HG03060 (cell line): ENCODE results near the gene SHC3.

Source experiments
- ATAC-seq: cut with Tn5 transposase; IDR thresholded peaks from one replicate; pipeline ENCODE4 v1.9.1; 2021; ENCODE audit warnings: low read depth, moderate number of reproducible peaks; ENCODE audit not compliant: unreplicated experiment

Gene SHC3

DNA sequence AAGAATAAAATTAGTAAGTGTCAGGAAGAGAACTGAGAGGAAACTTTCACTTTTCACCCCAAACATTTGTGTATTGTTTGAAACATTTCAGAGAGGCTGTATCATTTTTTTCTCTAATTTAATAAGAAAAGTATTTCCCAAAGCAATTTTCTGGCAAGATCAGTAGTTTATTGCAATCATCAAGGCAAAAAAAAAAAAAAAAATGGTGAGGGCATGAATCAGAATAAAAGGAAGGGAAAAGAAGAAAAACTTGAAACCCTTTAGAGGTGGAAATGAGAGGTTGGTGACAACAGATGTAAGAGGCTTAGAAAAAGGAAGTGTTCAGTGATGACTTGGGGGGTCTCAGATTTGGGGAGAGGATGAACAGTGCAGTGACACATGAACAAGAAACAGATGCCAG, 13.3 kb downstream of the SHC3 start:
- no peak for ATAC-seq

- ATAC-seq, result no peak
Observed at GRCh38 chr9:89161221-89161620, 17.4 kb downstream of the SHC3 start.

- no peak for ATAC-seq
Observed at GRCh38 chr9:89160806-89161205, 17.8 kb downstream of the SHC3 start.

- no peak for ATAC-seq
Observed at GRCh38 chr9:89154651-89155336, 23.8 kb downstream of the SHC3 start.

DNA sequence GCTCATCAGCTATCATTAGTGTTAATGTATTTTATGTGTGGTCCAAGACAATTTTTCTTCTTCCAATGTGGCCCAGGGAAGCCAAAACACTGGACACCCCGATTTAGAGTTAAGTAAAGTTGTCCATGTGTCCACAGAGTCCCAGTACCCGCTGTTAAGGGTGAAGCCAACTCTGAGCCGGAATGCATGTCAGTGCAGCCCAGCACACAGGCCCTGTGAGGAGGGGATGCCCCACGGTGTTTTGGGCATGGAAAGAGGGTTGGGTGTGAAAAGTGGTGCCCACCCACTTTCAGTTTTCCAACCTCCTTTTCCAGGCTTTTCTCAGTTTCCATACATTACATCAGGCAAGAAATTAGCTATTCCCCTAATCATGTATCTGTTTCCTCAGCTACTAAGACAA, 24.4 kb downstream of the SHC3 start:
- ATAC-seq, result no peak

- ATAC-seq, result no peak
Observed at GRCh38 chr9:89153232-89154017, 25.2 kb downstream of the SHC3 start.

DNA sequence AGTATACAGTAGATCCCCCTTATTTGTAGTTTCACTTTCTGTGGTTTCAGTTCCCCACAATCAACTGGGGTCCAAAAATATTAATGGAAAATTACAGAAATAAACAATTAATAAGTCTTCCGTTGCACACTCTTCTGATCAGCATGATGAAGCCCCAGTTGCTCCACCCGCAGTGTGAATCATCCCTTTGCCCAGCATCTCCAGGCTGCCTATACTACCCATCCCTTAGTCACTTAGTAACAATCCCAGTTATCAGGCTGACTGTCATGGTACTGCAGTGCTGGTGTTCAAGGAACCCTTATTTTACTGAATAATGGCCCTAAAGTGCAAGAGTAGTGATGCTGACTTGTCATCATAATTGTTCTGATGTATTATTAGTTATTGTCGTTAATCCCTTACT, 28.9 kb downstream of the SHC3 start:
- no peak for ATAC-seq

DNA sequence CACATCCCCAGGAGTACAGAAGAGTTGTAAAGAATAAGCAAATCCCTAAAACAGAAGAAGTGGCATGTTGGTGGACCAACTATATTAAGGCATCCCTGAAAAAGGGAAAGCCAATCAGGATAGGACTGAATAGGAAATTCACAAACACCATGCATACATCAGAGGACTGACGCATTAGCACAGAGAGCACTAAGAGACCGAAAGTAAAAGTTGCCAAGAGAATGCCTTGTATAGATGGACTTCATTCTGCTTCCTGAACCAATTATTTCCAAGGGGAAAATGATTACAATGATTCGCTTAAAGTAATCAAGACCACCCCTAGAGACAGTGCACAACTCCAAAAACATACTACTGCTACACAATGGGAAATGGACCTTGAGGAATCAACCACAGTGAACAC, 33.5 kb downstream of the SHC3 start:
- no peak for ATAC-seq

DNA sequence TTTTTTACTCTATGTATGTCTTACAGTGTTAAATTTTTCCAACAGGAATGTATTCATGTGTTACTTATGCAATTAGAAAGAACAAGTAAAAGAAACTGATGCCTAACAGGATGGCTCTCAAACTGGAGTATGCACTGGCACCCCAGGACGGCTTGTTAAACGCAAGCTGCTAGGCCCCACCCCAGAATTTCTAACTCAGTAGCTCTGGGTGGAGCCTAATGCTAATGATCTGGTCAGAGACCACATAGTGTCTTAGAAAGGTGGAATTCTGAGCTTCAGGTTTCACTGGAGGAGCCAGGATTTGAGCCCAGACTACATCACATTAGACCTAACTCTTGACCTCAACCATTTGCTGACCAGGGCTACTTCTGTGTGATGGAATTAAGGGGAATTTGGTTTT, 34.4 kb downstream of the SHC3 start:
- ATAC-seq, result no peak

GRCh38 chr9:89143266-89143665, 35.4 kb downstream of the SHC3 start:
- no peak for ATAC-seq

DNA sequence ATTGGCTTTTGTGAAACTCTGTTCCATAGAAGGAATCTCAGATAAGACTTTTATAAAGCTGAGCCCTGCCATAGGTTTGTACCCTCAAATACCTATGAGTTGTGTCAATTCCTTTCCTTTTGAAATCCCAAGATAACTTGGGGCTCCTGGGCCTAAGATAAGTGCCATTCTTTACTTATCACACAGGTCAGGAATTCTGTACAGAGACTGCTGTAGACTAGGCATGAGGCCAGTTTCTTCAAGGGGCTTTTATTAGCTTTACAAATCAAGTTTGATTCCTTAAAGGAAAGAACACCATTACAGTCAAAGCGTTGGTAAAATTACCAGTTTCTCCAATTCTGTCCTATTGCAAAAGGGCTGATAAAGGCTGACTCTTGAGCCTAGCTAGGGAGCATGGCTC, 39.2 kb downstream of the SHC3 start:
- no peak for ATAC-seq

GRCh38 chr9:89138463-89139390, 39.9 kb downstream of the SHC3 start:
- no peak for ATAC-seq

DNA sequence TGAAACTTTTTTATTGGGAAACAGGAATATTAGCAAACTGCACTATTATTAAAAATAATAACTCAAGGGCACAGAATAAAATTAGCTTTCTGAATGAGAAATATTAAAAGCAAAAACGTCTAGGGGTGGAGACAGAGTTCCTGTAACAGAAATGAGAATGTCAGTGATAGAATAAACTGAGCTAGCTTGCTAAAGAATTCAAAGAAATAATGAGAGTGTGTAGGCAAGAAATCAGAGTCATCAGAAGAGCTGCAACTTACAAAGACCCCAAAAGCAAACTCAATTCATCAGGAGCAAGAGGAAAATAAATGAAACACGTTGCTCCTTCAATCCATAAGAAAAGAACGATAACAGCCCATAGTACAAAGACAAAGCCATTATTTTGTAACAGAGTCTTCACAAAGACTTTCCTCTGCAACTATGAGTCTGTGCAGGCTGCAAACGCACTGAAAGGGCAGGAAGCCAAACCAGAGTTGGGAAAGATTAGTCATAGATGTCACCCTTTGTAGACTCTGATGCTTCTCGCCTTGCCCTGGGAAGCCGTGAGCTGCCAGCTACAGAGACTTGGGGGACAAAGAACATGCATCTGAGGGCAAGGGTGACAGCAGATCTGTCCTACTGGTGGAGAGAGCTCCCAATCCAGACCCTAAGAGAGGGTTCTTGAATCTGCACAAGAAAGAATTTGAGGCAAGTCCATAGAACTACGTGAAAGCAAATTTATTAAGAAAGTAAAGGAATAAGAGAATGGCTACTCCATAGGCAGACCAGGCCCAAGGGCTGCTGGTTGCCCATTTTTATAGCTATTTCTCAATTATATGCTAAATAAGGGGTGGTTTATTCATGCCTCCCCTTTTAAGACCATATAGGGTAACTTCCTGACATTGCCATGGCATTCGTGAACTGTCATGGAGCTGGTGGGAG, 40.8 kb downstream of the SHC3 start:
- no peak for ATAC-seq

- ATAC-seq, result no peak
Observed at GRCh38 chr9:89135591-89136166, 42.9 kb downstream of the SHC3 start.

- no peak for ATAC-seq
Observed at GRCh38 chr9:89134709-89135108, 43.9 kb downstream of the SHC3 start.

GRCh38 chr9:89122949-89123348, 55.7 kb downstream of the SHC3 start:
- no peak for ATAC-seq

GRCh38 chr9:89120704-89121103, 57.9 kb downstream of the SHC3 start:
- ATAC-seq, result no peak

DNA sequence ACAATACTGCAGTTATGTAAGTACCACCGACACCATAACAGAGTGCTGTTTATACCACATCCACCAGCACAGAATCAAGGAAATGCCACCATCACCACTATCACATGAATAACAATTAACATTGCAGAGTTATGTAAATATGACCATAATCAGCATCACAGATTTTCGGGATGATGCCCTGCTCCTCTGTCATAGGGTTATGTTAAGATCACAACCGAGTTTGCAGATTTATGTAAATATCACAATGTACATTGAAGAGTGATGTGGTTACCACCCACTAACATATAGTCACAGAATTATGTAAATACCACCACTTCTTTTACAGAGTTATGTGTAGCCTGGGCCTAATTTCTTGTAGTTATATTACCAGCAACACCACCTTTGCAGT, 61.8 kb downstream of the SHC3 start:
- ATAC-seq, result no peak

DNA sequence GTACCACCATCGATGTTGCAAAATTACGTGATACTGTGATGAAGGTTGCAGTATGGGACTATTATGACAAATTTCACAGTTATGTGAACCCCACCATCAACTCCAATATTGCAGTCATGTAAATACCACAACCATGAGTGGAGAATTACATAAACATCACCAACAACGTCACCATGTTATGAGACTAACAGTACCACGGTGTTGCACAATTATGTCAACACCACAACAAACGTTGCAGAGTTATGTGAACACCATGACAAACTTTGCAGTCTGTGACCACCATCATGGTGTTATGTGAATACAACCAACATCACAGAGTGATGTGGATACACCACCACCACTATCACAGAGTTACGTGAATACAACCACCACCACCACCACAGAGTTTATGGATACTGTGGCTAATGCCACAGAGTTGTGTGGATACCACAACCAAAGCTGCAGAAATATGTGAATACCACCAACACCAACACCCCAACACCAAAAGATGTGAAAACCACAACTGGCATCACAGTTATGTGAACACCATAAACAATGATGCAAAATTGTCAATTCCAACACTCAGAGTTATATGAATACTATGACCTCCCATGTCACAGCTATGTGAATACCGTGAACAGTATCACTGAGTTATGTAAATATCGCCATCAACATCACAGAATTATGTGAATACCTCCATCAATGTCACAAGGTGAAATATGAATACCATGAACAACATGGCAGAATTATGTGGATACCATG, 62.4 kb downstream of the SHC3 start:
- ATAC-seq, result no peak
